Measurements from ENCODE around the gene PROS1. TPM values are rescaled to one million over a fixed set of nuclear protein-coding genes. Genes with fewer than 3 reads are reported as not detected.
"Not testable (repeated sequence)": the region's sequence is repeated elsewhere in the genome, so short reads cannot be mapped to it uniquely, and the experiment has no call there.

Gene PROS1
- total and polyA plus RNA-seq, 12 donors, result 13.0 to 147 (median 41.4) TPM

- H3K4me1 ChIP-seq, result no peaks in the 10 kb centered on the region
- no peaks in the 10 kb centered on the region for H3K27me3 ChIP-seq
- DNase-seq, result no peak
- no peak for ATAC-seq
- no peak overlapping the region for H3K27ac ChIP-seq
- peaks cover 0 to 9% (median 0%) of the 10 kb centered on the region in 11 donors for H3K9me3 ChIP-seq
- intact Hi-C loops (cut with DNase I), result no loop called here
- TF ChIP-seq CTCF (IDR thresholded peaks at IDR 0.05), result no peak
- no peaks in the 10 kb centered on the region for H3K36me3 ChIP-seq
- 80 to 82% methylated on average over 3 of the region's 3 CpGs for WGBS, 2 donors
- no peak overlapping the region for H3K4me3 ChIP-seq
Observed at GRCh38 chr3:93855401-93855800, 118.3 kb downstream of the PROS1 start.

GRCh38 chr3:93852228-93852627 is 121.5 kb downstream of the PROS1 start:
- intact Hi-C loops (cut with DNase I); H3K4me3 ChIP-seq; ATAC-seq; H3K4me1 ChIP-seq; H3K27ac ChIP-seq; H3K27me3 ChIP-seq; H3K36me3 ChIP-seq; DNase-seq: not testable (repeated sequence)
- peaks cover 0 to 20% (median 0%) of the 10 kb centered on the region in 11 donors for H3K9me3 ChIP-seq
- WGBS, 2 donors, result 75 to 76% methylated on average over 7 of the region's 7 CpGs

GRCh38 chr3:93843981-93844380 is 129.7 kb downstream of the PROS1 start:
- no peak for DNase-seq
- TF ChIP-seq CTCF (IDR thresholded peaks at IDR 0.05), result no peak
- peak in 2 of 8 donors; percentile 28 to 56 for ATAC-seq
- intact Hi-C loops (cut with DNase I), result no loop called here
- Histone ChIP-seq H3K4me1 (peaks cover 0 to 4% (median 0%) of the 10 kb centered on the region in 9 donors), H3K9me3 (peaks cover 0 to 7% (median 0%) of the 10 kb centered on the region in 11 donors), H3K27me3 (no peaks in the 10 kb centered on the region), H3K27ac (no peak overlapping the region), H3K36me3 (no peaks in the 10 kb centered on the region), H3K4me3 (no peak overlapping the region)
- 80 to 84% methylated on average over 5 of the region's 5 CpGs for WGBS, 2 donors

- DNase-seq; H3K27ac ChIP-seq; intact Hi-C loops (cut with DNase I); H3K27me3 ChIP-seq; ATAC-seq; H3K9me3 ChIP-seq; H3K4me1 ChIP-seq; H3K36me3 ChIP-seq; H3K4me3 ChIP-seq: not testable (repeated sequence)
- 30 to 36% methylated on average over 1 of the region's 1 CpG for WGBS, 2 donors
Observed at GRCh38 chr3:93839193-93839592, 134.5 kb downstream of the PROS1 start.

Other genes with a start within 250 kb of the PROS1 start
- 1 to 10 TPM; 3.1 to 7.4 (median 4.3) TPM for gene ARL13B, start 6.3 kb upstream of the PROS1 start, total RNA-seq
- 1 to 10 TPM; 2.2 to 5.0 TPM for gene ARL13B, start 6.3 kb upstream of the PROS1 start, polyA plus RNA-seq
- gene STX19, start 54.7 kb upstream of the PROS1 start, total RNA-seq, result under 1 TPM in 3 of 10 donors, not detected in 7; 0.19 to 0.28 (median 0.21) TPM
- gene STX19, start 54.7 kb upstream of the PROS1 start, polyA plus RNA-seq, result under 1 TPM; 0.09 to 0.22 TPM
- gene DHFR2, start 89.0 kb upstream of the PROS1 start, total RNA-seq, result 1 to 10 TPM; 2.6 to 4.9 (median 3.0) TPM
- gene DHFR2, start 89.0 kb upstream of the PROS1 start, polyA plus RNA-seq, result 1 to 10 TPM; 1.6 to 2.5 TPM
- 1 to 10 TPM; 5.9 to 9.6 (median 7.1) TPM for gene NSUN3, start 89.2 kb upstream of the PROS1 start, total RNA-seq
- 1 to 10 TPM; 3.3 to 4.1 TPM for gene NSUN3, start 89.2 kb upstream of the PROS1 start, polyA plus RNA-seq

Measured in heart right ventricle (tissue), 16 donors.